ENCODE results near the gene GPM6B. TPM values are rescaled to one million over a fixed set of nuclear protein-coding genes. Genes with fewer than 3 reads are reported as not detected.
A peak's percentile ranks its signal among the peaks of the same experiment; 100 is the strongest.

Gene GPM6B
- total and polyA plus RNA-seq, 11 donors = 2.0 to 13.7 (median 3.8) TPM

DNA sequence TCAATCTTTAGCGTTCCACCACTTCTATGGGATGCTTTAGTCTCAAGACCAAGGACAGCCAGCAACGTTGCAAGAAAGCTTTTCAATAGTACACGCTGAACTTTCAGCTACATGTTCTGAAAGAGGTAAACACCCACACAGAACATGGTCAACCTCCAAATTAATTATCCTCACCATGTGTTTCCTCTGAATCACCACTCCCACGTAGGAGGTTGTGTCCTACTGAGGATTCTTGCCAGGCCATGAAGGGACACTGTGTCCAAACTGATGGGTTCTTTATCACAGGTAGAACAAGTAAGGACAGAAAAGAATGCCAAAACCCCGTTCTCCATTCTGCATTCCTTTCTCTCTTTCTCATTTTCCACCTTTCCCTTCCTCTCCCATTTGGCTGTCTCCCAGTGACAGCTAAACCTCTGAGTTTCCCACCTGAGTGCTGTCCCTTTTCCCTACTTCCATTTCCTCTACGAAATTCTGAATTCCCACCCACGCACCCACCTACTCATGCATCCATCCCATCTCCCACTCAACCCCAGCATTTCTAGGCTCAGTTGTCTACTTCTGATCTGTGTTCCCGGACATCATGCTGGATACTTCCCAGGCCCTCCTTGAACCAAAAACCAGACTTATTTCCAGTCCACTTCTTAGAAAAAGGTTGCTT, 29.0 kb upstream of the GPM6B start:
- H3K4me3 ChIP-seq = no peak overlapping the region

DNA sequence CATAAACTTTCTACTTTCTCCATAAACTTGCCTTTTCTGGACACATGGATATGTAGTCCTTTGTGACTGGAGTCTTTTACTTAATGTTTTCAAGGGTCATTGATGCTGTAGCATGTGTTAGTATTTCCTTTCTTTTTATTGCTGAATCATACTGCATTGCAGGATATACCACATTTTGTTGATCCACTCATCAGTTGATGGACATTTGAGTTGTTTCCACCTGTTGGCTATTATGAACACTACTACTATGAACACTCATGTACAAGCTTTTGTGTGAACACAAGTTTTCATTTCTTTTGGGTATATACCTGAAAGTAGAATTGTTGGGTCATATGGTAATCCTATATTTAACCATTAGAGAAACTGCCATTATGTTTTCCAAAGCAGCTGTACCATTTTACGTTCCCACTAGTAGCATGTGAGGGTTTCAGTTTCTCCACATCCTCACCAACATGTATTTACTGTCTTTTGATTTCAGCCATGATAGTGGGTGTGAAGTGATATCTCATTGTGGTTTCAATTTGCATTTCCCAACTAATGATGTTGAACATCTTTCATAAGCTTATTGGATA, 26.3 kb upstream of the GPM6B start:
- ATAC-seq (no peak), DNase-seq (no peak)
- Histone ChIP-seq H3K4me3 (no peak overlapping the region), H3K4me1 (no peaks in the 10 kb centered on the region), H3K27ac (no peak overlapping the region), H3K27me3 (peaks cover 0 to 11% (median 0%) of the 10 kb centered on the region in 9 donors), H3K9me3 (no peaks in the 10 kb centered on the region), H3K36me3 (no peaks in the 10 kb centered on the region)
- no peak for TF ChIP-seq POLR2A (IDR thresholded peaks at IDR 0.05)
- TF ChIP-seq, protein P1, sequence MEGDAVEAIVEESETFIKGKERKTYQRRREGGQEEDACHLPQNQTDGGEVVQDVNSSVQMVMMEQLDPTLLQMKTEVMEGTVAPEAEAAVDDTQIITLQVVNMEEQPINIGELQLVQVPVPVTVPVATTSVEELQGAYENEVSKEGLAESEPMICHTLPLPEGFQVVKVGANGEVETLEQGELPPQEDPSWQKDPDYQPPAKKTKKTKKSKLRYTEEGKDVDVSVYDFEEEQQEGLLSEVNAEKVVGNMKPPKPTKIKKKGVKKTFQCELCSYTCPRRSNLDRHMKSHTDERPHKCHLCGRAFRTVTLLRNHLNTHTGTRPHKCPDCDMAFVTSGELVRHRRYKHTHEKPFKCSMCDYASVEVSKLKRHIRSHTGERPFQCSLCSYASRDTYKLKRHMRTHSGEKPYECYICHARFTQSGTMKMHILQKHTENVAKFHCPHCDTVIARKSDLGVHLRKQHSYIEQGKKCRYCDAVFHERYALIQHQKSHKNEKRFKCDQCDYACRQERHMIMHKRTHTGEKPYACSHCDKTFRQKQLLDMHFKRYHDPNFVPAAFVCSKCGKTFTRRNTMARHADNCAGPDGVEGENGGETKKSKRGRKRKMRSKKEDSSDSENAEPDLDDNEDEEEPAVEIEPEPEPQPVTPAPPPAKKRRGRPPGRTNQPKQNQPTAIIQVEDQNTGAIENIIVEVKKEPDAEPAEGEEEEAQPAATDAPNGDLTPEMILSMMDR (IDR thresholded peaks at IDR 0.05) = no peak
- 66 to 93% (median 82%) methylated on average over 1 of the region's 1 CpG for WGBS, 4 donors
- intact Hi-C loops (cut with DNase I) = no loop called here

More for the DNA sequence above, 29.0 kb upstream of the GPM6B start:
- intact Hi-C loops (cut with DNase I) = no loop called here
- Histone ChIP-seq H3K4me1 (no peaks in the 10 kb centered on the region), H3K9me3 (no peaks in the 10 kb centered on the region), H3K27ac (no peak overlapping the region), H3K27me3 (peaks cover 0 to 11% (median 0%) of the 10 kb centered on the region in 9 donors), H3K36me3 (no peaks in the 10 kb centered on the region)
- peak in 1 of 4 donors; percentile 26 for ATAC-seq
- TF ChIP-seq, protein P1 (IDR thresholded peaks at IDR 0.05) = no peak
- no peak for TF ChIP-seq POLR2A (IDR thresholded peaks at IDR 0.05)
- WGBS, 4 donors = 66 to 79% (median 69%) methylated on average over 8 of the region's 8 CpGs
- no peak for DNase-seq

DNA sequence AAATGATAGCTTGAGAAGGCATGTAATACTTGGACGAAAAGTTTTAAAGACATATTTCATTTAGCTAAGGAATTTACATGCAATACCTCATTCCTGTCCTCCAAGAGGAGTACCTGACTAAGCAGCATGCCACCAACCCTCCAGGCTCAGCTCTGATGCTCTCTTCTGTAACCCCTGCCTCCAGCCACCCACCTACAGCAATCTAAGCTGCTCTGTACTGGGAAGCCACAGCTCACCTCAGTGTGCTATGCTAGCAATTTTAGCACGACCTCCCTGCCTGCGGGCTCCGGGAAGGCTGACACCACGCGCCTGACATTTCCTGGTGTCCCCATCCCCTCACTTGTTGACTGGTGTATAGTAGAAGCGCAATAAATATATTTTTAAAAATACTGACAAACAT, 23.2 kb upstream of the GPM6B start:
- no peak overlapping the region for H3K27ac ChIP-seq
- peaks cover 0 to 14% (median 0%) of the 10 kb centered on the region in 9 donors for H3K27me3 ChIP-seq
- no peaks in the 10 kb centered on the region for H3K4me1 ChIP-seq
- intact Hi-C loops (cut with DNase I) = no loop called here
- no peaks in the 10 kb centered on the region for H3K9me3 ChIP-seq
- no peak overlapping the region for H3K4me3 ChIP-seq
- H3K36me3 ChIP-seq = no peaks in the 10 kb centered on the region
- WGBS, 4 donors = 75 to 91% (median 82%) methylated on average over 7 of the region's 7 CpGs
- ATAC-seq = no peak
- TF ChIP-seq, protein P1 (IDR thresholded peaks at IDR 0.05) = no peak
- no peak for TF ChIP-seq POLR2A (IDR thresholded peaks at IDR 0.05)
- DNase-seq = no peak

DNA sequence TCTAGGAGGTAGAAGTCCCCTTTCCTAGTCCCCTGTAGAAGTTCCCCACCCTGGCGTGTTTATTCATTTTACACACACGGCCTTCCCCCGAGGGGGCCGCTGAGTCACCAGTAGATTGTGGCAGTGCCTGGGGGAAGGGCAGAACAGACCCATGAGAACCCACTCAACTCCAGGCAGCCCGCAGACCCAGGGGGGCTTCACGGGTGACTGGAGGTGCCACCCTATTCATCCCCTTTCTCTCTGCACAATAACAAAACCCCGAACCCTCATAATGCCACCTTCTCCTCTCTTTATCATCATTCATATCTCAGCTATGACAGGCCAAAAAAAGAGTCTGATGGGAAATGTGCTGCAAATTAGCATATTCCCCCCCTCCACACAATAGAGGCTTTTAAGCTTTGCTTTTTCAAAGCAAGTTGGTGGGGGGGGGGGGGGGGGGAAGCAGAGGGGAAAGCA, 20.4 kb upstream of the GPM6B start:
- no peaks in the 10 kb centered on the region for H3K36me3 ChIP-seq
- H3K4me1 ChIP-seq = no peaks in the 10 kb centered on the region
- peaks cover 0 to 16% (median 0%) of the 10 kb centered on the region in 9 donors for H3K27me3 ChIP-seq
- TF ChIP-seq, protein P1 (IDR thresholded peaks at IDR 0.05) = no peak
- no peak for TF ChIP-seq POLR2A (IDR thresholded peaks at IDR 0.05)
- no peaks in the 10 kb centered on the region for H3K9me3 ChIP-seq
- DNase-seq (no peak), ATAC-seq (no peak)
- no peak overlapping the region for H3K27ac ChIP-seq
- WGBS, 4 donors = 32 to 58% (median 49%) methylated on average over 7 of the region's 7 CpGs
- intact Hi-C loops (cut with DNase I) = no loop called here
- no peak overlapping the region for H3K4me3 ChIP-seq

Data from heart left ventricle (tissue), 16 donors.